ENCODE measurements around the gene PEX5L.

PEX5L gene

GRCh38 chr3:179902061-179902460, 134.7 kb downstream of the PEX5L start:
- CTCF ChIA-PET = no interaction called here
- TF ChIP-seq FOXM1 (IDR thresholded peaks at IDR 0.05; ENCODE audit: borderline replicate concordance) (no peak), FOXA1 (IDR thresholded peaks at IDR 0.05) (no peak), ZNF384 (IDR thresholded peaks at IDR 0.05) (no peak), FOXK2 (IDR thresholded peaks at IDR 0.05) (no peak), NFRKB (IDR thresholded peaks at IDR 0.05) (no peak), ARNT (IDR thresholded peaks at IDR 0.05) (no peak), ELF4 (IDR thresholded peaks at IDR 0.05) (no peak), TARDBP (IDR thresholded peaks at IDR 0.05) (no peak), SP1 (IDR thresholded peaks at IDR 0.05) (no peak), HDGF (IDR thresholded peaks at IDR 0.05; ENCODE audit: borderline replicate concordance) (no peak), CTBP1 (IDR thresholded peaks at IDR 0.05; ENCODE audit: borderline replicate concordance) (no peak)
- TF ChIP-seq, protein P1, sequence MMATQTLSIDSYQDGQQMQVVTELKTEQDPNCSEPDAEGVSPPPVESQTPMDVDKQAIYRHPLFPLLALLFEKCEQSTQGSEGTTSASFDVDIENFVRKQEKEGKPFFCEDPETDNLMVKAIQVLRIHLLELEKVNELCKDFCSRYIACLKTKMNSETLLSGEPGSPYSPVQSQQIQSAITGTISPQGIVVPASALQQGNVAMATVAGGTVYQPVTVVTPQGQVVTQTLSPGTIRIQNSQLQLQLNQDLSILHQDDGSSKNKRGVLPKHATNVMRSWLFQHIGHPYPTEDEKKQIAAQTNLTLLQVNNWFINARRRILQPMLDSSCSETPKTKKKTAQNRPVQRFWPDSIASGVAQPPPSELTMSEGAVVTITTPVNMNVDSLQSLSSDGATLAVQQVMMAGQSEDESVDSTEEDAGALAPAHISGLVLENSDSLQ (IDR thresholded peaks at IDR 0.05) = no peak
- peak; percentile 6 for DNase-seq (ENCODE audit: extremely low spot score)
- POLR2A ChIA-PET = no interaction called here

DNA sequence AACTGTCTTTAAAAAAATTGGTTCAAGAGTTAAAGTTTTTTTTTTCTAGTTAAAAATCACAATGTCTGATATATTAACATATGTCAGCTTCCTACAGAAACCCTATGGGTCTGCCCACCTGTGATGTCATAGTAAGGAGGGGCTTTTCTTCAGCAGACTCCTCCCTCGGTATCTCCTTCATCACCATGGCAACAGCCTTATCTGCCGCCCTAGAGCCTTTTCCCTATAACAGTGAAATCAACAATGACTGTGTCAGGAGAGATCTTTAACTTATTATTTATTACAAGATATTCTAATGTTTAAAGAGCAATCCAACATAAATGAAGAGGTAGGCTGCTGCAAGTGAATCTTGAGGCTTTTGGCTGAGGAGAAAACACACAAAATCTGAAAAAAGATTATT, 138.7 kb downstream of the PEX5L start:
- POLR2A ChIA-PET = no interaction called here
- CTCF ChIA-PET = interaction anchor here (0.5 kb wide), 1 partner anchor 27 kb away, joined by 3 read pairs; no protein-coding TSS in a partner anchor
- DNase-seq (ENCODE audit: extremely low spot score) = peak; percentile 64
- no peak for TF ChIP-seq CTBP1 (IDR thresholded peaks at IDR 0.05; ENCODE audit: borderline replicate concordance)
- TF ChIP-seq FOXK2 (IDR thresholded peaks at IDR 0.05) = no peak
- no peak for TF ChIP-seq HDGF (IDR thresholded peaks at IDR 0.05; ENCODE audit: borderline replicate concordance)
- TF ChIP-seq ELF4 (IDR thresholded peaks at IDR 0.05) = no peak
- TF ChIP-seq, protein P1 (IDR thresholded peaks at IDR 0.05) = no peak
- no peak for TF ChIP-seq ZNF384 (IDR thresholded peaks at IDR 0.05)
- TF ChIP-seq LEF1 (IDR thresholded peaks at IDR 0.05; ENCODE audit: borderline replicate concordance) = no peak
- no peak for TF ChIP-seq FOXM1 (IDR thresholded peaks at IDR 0.05; ENCODE audit: borderline replicate concordance)

DNA sequence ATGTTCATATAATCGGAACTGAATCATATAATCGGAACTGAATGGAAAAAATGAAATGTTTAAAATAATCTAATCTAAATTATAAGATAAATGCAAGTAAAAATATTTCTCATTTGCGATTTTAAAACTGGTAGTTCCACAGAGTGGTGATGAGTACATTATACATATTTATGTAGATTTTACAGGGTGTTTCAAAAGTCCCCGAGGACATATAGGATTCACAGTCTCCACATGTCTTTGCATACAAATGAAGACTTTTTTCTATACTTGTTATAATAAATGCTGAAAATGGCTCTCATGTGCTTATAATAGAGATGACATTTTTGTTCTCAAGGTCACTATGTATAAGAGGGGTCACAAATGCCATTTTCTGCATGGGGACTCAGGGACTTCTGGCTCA, 139.5 kb downstream of the PEX5L start:
- POLR2A ChIA-PET = no interaction called here
- TF ChIP-seq ARNT (IDR thresholded peaks at IDR 0.05) = no peak
- TF ChIP-seq, protein P1 (IDR thresholded peaks at IDR 0.05) = no peak
- TF ChIP-seq HDGF (IDR thresholded peaks at IDR 0.05; ENCODE audit: borderline replicate concordance) = no peak
- no peak for TF ChIP-seq ELF4 (IDR thresholded peaks at IDR 0.05)
- TF ChIP-seq FOXK2 (IDR thresholded peaks at IDR 0.05) = no peak
- TF ChIP-seq TARDBP (IDR thresholded peaks at IDR 0.05) = no peak
- TF ChIP-seq CTBP1 (IDR thresholded peaks at IDR 0.05; ENCODE audit: borderline replicate concordance) = no peak
- no peak for TF ChIP-seq LEF1 (IDR thresholded peaks at IDR 0.05; ENCODE audit: borderline replicate concordance)
- TF ChIP-seq NFRKB (IDR thresholded peaks at IDR 0.05) = no peak
- TF ChIP-seq SP1 (IDR thresholded peaks at IDR 0.05) = no peak
- TF ChIP-seq BHLHE40 (IDR thresholded peaks at IDR 0.05; ENCODE audit: borderline replicate concordance) = no peak
- no peak for TF ChIP-seq L3MBTL2 (conservative IDR thresholded peaks at IDR 0.05)
- TF ChIP-seq FOXM1 (IDR thresholded peaks at IDR 0.05; ENCODE audit: borderline replicate concordance) = no peak

DNA sequence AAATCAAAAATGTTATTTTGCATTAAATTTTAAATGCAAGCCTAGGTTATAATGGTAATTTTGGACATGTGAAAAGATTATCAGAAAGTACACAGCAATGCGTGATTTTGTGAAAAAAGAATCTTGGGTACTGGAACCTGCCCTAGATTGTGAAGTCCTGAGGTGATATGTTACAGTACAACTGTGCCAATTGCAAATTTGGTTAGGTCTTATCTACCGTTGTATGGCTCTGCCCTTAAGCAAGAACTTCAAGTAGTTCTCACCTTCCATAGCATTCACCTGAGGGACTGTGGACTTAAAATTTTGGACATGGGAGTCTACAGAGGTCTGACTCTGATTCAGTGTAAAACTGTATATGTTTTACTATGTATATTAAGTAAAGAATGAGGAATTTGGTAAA, 140.2 kb downstream of the PEX5L start:
- DNase-seq (ENCODE audit: extremely low spot score) = no peak
- ChIA-PET CTCF (no interaction called here), POLR2A (no interaction called here)
- no peak for TF ChIP-seq SP1 (IDR thresholded peaks at IDR 0.05)
- TF ChIP-seq BHLHE40 (IDR thresholded peaks at IDR 0.05; ENCODE audit: borderline replicate concordance) = no peak
- TF ChIP-seq L3MBTL2 (conservative IDR thresholded peaks at IDR 0.05) = no peak
- TF ChIP-seq ZNF384 (IDR thresholded peaks at IDR 0.05) = no peak
- TF ChIP-seq TARDBP (IDR thresholded peaks at IDR 0.05) = no peak
- TF ChIP-seq, protein P1 (IDR thresholded peaks at IDR 0.05) = no peak
- no peak for TF ChIP-seq SUZ12 (IDR thresholded peaks at IDR 0.05)
- no peak for TF ChIP-seq FOXA1 (IDR thresholded peaks at IDR 0.05)
- no peak for TF ChIP-seq ELF4 (IDR thresholded peaks at IDR 0.05)
- TF ChIP-seq HDGF (IDR thresholded peaks at IDR 0.05; ENCODE audit: borderline replicate concordance) = no peak
- no peak for TF ChIP-seq ARNT (IDR thresholded peaks at IDR 0.05)

More for the DNA sequence above, 139.5 kb downstream of the PEX5L start:
- CTCF ChIA-PET = interaction anchor here (0.5 kb wide), 1 partner anchor 27 kb away, joined by 3 read pairs; no protein-coding TSS in a partner anchor
- DNase-seq (ENCODE audit: extremely low spot score) = no peak

DNA sequence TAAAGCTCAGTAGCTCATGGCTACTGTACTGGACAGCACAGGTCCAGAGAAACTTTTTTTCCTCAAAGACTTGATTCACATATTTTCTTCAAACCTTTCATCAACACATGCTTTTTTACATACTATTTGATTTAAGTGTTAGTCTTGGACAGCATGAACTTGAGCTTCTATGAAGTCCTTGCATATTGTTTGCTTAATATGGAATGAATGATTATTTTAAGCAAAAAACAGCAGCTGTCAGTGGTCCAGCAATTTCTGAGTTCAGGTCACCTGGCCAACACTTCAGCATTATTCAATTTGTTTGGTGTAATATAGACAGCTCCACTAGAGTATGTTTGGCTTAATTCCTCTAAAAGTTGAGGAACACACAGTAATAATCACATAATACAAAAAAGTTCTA, 141.4 kb downstream of the PEX5L start:
- TF ChIP-seq ELF4 (IDR thresholded peaks at IDR 0.05) = no peak
- no peak for TF ChIP-seq FOXA1 (IDR thresholded peaks at IDR 0.05)
- no peak for TF ChIP-seq SUZ12 (IDR thresholded peaks at IDR 0.05)
- no peak for TF ChIP-seq ARNT (IDR thresholded peaks at IDR 0.05)
- TF ChIP-seq, protein P1 (IDR thresholded peaks at IDR 0.05) = no peak
- no peak for TF ChIP-seq SP1 (IDR thresholded peaks at IDR 0.05)
- no peak for TF ChIP-seq ZNF384 (IDR thresholded peaks at IDR 0.05)
- TF ChIP-seq LEF1 (IDR thresholded peaks at IDR 0.05; ENCODE audit: borderline replicate concordance) = no peak
- no peak for TF ChIP-seq BHLHE40 (IDR thresholded peaks at IDR 0.05; ENCODE audit: borderline replicate concordance)
- TF ChIP-seq L3MBTL2 (conservative IDR thresholded peaks at IDR 0.05) = no peak
- TF ChIP-seq NFRKB (IDR thresholded peaks at IDR 0.05) = no peak
- TF ChIP-seq HDGF (IDR thresholded peaks at IDR 0.05; ENCODE audit: borderline replicate concordance) = no peak
- no peak for TF ChIP-seq CTBP1 (IDR thresholded peaks at IDR 0.05; ENCODE audit: borderline replicate concordance)
- TF ChIP-seq FOXK2 (IDR thresholded peaks at IDR 0.05) = no peak
- no peak for TF ChIP-seq FOXM1 (IDR thresholded peaks at IDR 0.05; ENCODE audit: borderline replicate concordance)
- no peak for TF ChIP-seq TARDBP (IDR thresholded peaks at IDR 0.05)
- POLR2A ChIA-PET = no interaction called here
- CTCF ChIA-PET = no interaction called here
- no peak for DNase-seq (ENCODE audit: extremely low spot score)

All from HEK293T (cell line).